ENCODE data around the gene CST11.

Gene CST11

GRCh38 chr20:23414526-23415188 lies 38.0 kb downstream of the CST11 start:
- no peak overlapping the region for H3K4me3 ChIP-seq (ENCODE audit: low read depth, low read length)
- TF ChIP-seq CTCF (IDR thresholded peaks at IDR 0.05; ENCODE audit: insufficient read depth, low read depth, low read length, missing control alignments) = no peak
- no peak for DNase-seq (ENCODE audit: low read depth)

- no peak for TF ChIP-seq CTCF (IDR thresholded peaks at IDR 0.05; ENCODE audit: insufficient read depth, low read depth, low read length, missing control alignments)
- DNase-seq (ENCODE audit: low read depth) = no peak
- no peak overlapping the region for H3K4me3 ChIP-seq (ENCODE audit: low read depth, low read length)
These were observed 38.7 kb downstream of the CST11 start for GRCh38 chr20:23413862-23414422.

GRCh38 chr20:23412026-23412425 lies 40.6 kb downstream of the CST11 start:
- DNase-seq (ENCODE audit: low read depth) = no peak
- TF ChIP-seq CTCF (IDR thresholded peaks at IDR 0.05; ENCODE audit: insufficient read depth, low read depth, low read length, missing control alignments) = no peak
- no peak overlapping the region for H3K4me3 ChIP-seq (ENCODE audit: low read depth, low read length)

- no peak overlapping the region for H3K4me3 ChIP-seq (ENCODE audit: low read depth, low read length)
- TF ChIP-seq CTCF (IDR thresholded peaks at IDR 0.05; ENCODE audit: insufficient read depth, low read depth, low read length, missing control alignments) = no peak
- DNase-seq (ENCODE audit: low read depth) = no peak
These were observed 41.6 kb downstream of the CST11 start for GRCh38 chr20:23410916-23411695.

GRCh38 chr20:23409800-23410199 lies 42.9 kb downstream of the CST11 start:
- no peak overlapping the region for H3K4me3 ChIP-seq (ENCODE audit: low read depth, low read length)
- no peak for DNase-seq (ENCODE audit: low read depth)
- no peak for TF ChIP-seq CTCF (IDR thresholded peaks at IDR 0.05; ENCODE audit: insufficient read depth, low read depth, low read length, missing control alignments)

- no peak for DNase-seq (ENCODE audit: low read depth)
- no peak overlapping the region for H3K4me3 ChIP-seq (ENCODE audit: low read depth, low read length)
- TF ChIP-seq CTCF (IDR thresholded peaks at IDR 0.05; ENCODE audit: insufficient read depth, low read depth, low read length, missing control alignments) = no peak
These were observed 43.7 kb downstream of the CST11 start for GRCh38 chr20:23408957-23409356.

Measured in GM12865 (cell line).